ENCODE results near the gene MSANTD3.
A peak's percentile ranks its signal among the peaks of the same experiment; 100 is the strongest.

MSANTD3 gene

DNA sequence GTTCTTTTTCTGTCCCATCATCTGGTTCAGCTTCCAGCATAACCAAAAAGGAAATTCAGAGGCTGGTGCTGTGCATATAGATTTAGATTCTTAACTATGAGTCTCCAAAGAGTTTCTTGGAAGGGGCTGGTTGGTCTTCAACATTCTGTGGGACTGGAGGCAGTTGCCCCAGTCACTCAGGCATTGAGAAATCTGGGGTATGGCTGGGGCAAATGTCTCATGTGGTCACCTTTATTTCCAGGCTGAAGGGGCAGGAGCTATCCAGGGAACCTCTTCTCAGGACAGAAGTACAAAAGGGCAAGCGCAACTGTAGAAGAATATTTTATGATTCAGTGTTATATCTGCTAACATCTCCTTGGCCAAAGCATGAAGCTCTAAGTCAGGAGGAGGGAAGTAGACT lies 30.6 kb downstream of the MSANTD3 start:
- Histone ChIP-seq H3K9ac (ENCODE audit: low read depth in 1 of 2, low read length in 2 of 2) (no peak overlapping the region), H3K27me3 (ENCODE audit: control insufficient read depth in 2 of 2, insufficient read depth in 2 of 2, low read length in 2 of 2) (no peaks in the 10 kb centered on the region), H3K4me1 (ENCODE audit: control insufficient read depth in 2 of 2, insufficient read depth in 2 of 2, low read length in 2 of 2) (no peaks in the 10 kb centered on the region), H3K36me3 (ENCODE audit: control insufficient read depth in 2 of 2, insufficient read depth in 2 of 2, low read length in 2 of 2) (no peaks in the 10 kb centered on the region), H3K9me3 (ENCODE audit: control insufficient read depth in 2 of 2, low read length in 2 of 2) (no peaks in the 10 kb centered on the region), H3K27ac (ENCODE audit: low read depth in 2 of 2, low read length in 2 of 2) (no peak overlapping the region), H3K4me3 (ENCODE audit: low read length in 2 of 2) (no peak overlapping the region)

DNA sequence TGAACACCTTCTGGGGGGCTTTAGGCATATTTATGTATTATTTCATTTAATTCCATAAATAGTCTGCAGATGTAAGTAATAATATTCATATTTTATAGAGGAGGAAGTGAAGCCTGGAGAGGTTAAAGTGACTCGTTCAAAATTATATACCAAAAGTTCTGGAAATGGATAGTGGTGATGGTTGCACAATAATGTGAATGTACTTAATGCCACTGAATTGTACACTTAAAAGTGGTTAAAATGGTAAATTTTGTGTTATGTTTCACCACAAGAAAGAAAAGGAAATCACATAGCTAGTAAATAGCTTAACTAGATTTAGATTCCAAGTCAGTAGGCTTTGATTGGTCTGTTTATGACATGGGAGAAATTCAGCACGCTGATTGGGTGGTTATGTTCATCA lies 33.0 kb downstream of the MSANTD3 start:
- H3K27ac ChIP-seq (ENCODE audit: low read depth in 2 of 2, low read length in 2 of 2) = no peak overlapping the region
- no peaks in the 10 kb centered on the region for H3K36me3 ChIP-seq (ENCODE audit: control insufficient read depth in 2 of 2, insufficient read depth in 2 of 2, low read length in 2 of 2)
- H3K4me3 ChIP-seq (ENCODE audit: low read length in 2 of 2) = no peak overlapping the region
- no peaks in the 10 kb centered on the region for H3K27me3 ChIP-seq (ENCODE audit: control insufficient read depth in 2 of 2, insufficient read depth in 2 of 2, low read length in 2 of 2)
- H3K9ac ChIP-seq (ENCODE audit: low read depth in 1 of 2, low read length in 2 of 2) = no peak overlapping the region
- no peaks in the 10 kb centered on the region for H3K4me1 ChIP-seq (ENCODE audit: control insufficient read depth in 2 of 2, insufficient read depth in 2 of 2, low read length in 2 of 2)
- no peaks in the 10 kb centered on the region for H3K9me3 ChIP-seq (ENCODE audit: control insufficient read depth in 2 of 2, low read length in 2 of 2)

DNA sequence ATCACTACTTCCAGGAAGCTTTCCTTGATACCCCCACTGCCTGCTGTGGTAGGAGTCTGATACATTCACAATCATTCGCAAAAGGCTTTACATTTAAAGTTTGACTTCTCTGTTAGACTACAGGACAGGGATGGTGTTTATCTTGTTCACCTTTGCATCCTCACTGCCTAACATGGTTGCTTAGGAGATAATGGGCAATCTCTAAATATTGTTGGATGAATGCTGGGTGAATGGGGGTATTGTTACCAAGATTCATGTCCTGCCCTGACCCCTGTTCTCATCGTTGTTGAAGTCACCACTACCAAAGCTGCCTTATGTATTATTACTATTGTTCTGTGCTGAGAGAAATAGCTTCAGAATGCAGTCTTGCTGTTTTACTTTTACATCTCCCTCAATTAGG lies 38.3 kb downstream of the MSANTD3 start:
- H3K4me3 ChIP-seq (ENCODE audit: low read length in 2 of 2) = no peak overlapping the region
- no peak overlapping the region for H3K27ac ChIP-seq (ENCODE audit: low read depth in 2 of 2, low read length in 2 of 2)
- no peak overlapping the region for H3K9ac ChIP-seq (ENCODE audit: low read depth in 1 of 2, low read length in 2 of 2)
- no peaks in the 10 kb centered on the region for H3K27me3 ChIP-seq (ENCODE audit: control insufficient read depth in 2 of 2, insufficient read depth in 2 of 2, low read length in 2 of 2)
- no peaks in the 10 kb centered on the region for H3K9me3 ChIP-seq (ENCODE audit: control insufficient read depth in 2 of 2, low read length in 2 of 2)
- no peaks in the 10 kb centered on the region for H3K4me1 ChIP-seq (ENCODE audit: control insufficient read depth in 2 of 2, insufficient read depth in 2 of 2, low read length in 2 of 2)
- H3K36me3 ChIP-seq (ENCODE audit: control insufficient read depth in 2 of 2, insufficient read depth in 2 of 2, low read length in 2 of 2) = no peaks in the 10 kb centered on the region

DNA sequence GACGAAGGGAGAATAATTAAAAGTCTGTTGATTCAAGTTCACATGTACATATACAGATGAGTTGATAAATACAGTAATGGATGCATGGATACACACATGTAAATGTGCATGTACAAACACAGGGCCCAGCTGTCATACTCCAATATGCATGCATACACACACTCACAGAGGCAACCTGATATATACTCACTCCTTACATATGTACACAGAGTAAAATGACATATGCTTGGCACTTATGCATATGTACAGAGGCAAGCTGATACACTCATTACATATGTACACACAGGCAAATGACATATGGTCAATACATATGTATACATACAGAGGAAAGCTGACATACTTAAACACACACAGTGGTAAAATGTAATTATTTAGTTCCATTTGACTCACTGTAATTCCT lies 38.8 kb downstream of the MSANTD3 start:
- no peak overlapping the region for H3K27ac ChIP-seq (ENCODE audit: low read depth in 2 of 2, low read length in 2 of 2)

DNA sequence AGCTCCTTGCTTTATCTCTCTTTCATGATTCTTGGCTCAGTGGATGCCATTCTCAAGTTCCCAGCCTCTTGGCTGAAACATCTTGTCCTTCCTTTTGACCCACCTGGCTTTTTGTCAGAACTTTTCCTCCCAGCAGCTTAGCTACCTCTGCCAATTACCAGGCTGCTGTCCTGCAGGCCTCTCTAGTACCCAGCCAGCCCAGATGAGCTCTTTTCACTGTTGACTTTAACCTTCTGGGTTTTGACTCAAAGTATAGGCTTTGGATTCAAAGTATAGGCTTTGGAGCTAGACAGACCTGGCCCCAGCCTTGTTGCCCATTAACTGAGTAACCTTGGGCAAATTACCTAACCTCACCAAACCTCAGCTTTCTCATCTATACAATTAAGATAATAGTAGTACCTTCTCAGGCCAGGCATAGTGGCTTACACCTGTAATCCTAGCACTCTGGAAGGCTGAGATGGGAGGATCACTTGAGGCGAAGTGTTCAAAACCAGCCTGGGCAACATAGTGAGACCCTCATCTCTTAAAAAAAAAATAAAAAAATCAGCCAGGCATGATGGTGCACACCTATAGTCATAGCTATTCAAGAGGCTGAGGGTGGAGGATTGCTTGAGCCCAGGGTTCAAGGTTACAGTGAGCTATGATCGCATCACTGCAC lies 39.4 kb downstream of the MSANTD3 start:
- no peaks in the 10 kb centered on the region for H3K4me1 ChIP-seq (ENCODE audit: control insufficient read depth in 2 of 2, insufficient read depth in 2 of 2, low read length in 2 of 2)
- H3K27me3 ChIP-seq (ENCODE audit: control insufficient read depth in 2 of 2, insufficient read depth in 2 of 2, low read length in 2 of 2) = no peaks in the 10 kb centered on the region
- no peak overlapping the region for H3K9ac ChIP-seq (ENCODE audit: low read depth in 1 of 2, low read length in 2 of 2)
- no peak overlapping the region for H3K27ac ChIP-seq (ENCODE audit: low read depth in 2 of 2, low read length in 2 of 2)
- H3K36me3 ChIP-seq (ENCODE audit: control insufficient read depth in 2 of 2, insufficient read depth in 2 of 2, low read length in 2 of 2) = no peaks in the 10 kb centered on the region
- H3K9me3 ChIP-seq (ENCODE audit: control insufficient read depth in 2 of 2, low read length in 2 of 2) = no peaks in the 10 kb centered on the region
- no peak overlapping the region for H3K4me3 ChIP-seq (ENCODE audit: low read length in 2 of 2)

More for the DNA sequence above, 38.8 kb downstream of the MSANTD3 start:
- Histone ChIP-seq H3K36me3 (ENCODE audit: control insufficient read depth in 2 of 2, insufficient read depth in 2 of 2, low read length in 2 of 2) (no peaks in the 10 kb centered on the region), H3K4me1 (ENCODE audit: control insufficient read depth in 2 of 2, insufficient read depth in 2 of 2, low read length in 2 of 2) (no peaks in the 10 kb centered on the region), H3K4me3 (ENCODE audit: low read length in 2 of 2) (no peak overlapping the region), H3K9me3 (ENCODE audit: control insufficient read depth in 2 of 2, low read length in 2 of 2) (no peaks in the 10 kb centered on the region), H3K27me3 (ENCODE audit: control insufficient read depth in 2 of 2, insufficient read depth in 2 of 2, low read length in 2 of 2) (no peaks in the 10 kb centered on the region), H3K9ac (ENCODE audit: low read depth in 1 of 2, low read length in 2 of 2) (no peak overlapping the region)

DNA sequence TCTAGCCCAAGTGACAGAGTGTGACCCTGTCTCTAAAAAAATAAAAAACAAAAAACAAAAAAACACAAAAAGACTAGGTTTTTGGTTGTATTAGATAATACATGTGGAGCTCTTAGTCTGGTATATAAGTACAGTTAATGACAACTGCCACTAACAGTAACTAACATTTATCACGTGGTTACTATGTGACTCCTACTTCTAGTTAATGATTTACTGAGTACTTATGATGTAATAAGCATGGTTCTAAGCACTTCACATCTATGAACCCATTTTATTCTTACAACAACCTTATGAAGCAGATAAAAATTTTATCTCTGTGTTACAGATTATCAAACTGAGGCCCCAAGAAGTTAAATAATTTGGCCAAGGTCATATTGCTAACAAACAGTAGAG lies 39.9 kb downstream of the MSANTD3 start:
- no peak overlapping the region for H3K4me3 ChIP-seq (ENCODE audit: low read length in 2 of 2)
- no peaks in the 10 kb centered on the region for H3K27me3 ChIP-seq (ENCODE audit: control insufficient read depth in 2 of 2, insufficient read depth in 2 of 2, low read length in 2 of 2)
- H3K4me1 ChIP-seq (ENCODE audit: control insufficient read depth in 2 of 2, insufficient read depth in 2 of 2, low read length in 2 of 2) = no peaks in the 10 kb centered on the region
- no peak overlapping the region for H3K27ac ChIP-seq (ENCODE audit: low read depth in 2 of 2, low read length in 2 of 2)
- no peaks in the 10 kb centered on the region for H3K9me3 ChIP-seq (ENCODE audit: control insufficient read depth in 2 of 2, low read length in 2 of 2)
- H3K36me3 ChIP-seq (ENCODE audit: control insufficient read depth in 2 of 2, insufficient read depth in 2 of 2, low read length in 2 of 2) = no peaks in the 10 kb centered on the region
- H3K9ac ChIP-seq (ENCODE audit: low read depth in 1 of 2, low read length in 2 of 2) = no peak overlapping the region

DNA sequence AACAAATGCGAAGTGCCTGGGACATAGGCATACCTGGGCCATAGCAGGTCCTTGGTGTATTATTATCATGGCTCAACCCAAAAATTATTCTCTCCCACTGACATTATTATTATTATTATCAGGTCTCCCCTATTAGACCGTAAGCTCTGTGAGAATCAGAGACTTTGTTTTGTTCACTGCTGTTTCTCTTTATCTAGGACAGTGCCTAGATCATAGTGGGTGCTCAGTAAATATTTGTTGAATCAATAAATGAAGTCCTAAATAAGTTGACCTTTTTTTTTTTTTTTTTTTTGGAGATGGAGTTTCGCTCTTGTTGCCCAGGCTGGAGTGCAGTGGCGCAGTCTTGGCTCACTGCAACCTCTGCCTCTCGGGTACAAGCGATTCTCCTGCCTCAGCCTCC lies 41.1 kb downstream of the MSANTD3 start:
- peaks cover 0 to 6% of the 10 kb centered on the region in 2 donors for H3K27me3 ChIP-seq (ENCODE audit: control insufficient read depth in 2 of 2, insufficient read depth in 2 of 2, low read length in 2 of 2)
- no peak overlapping the region for H3K4me3 ChIP-seq (ENCODE audit: low read length in 2 of 2)
- H3K4me1 ChIP-seq (ENCODE audit: control insufficient read depth in 2 of 2, insufficient read depth in 2 of 2, low read length in 2 of 2) = no peaks in the 10 kb centered on the region
- H3K36me3 ChIP-seq (ENCODE audit: control insufficient read depth in 2 of 2, insufficient read depth in 2 of 2, low read length in 2 of 2) = no peaks in the 10 kb centered on the region
- no peak overlapping the region for H3K9ac ChIP-seq (ENCODE audit: low read depth in 1 of 2, low read length in 2 of 2)
- no peak overlapping the region for H3K27ac ChIP-seq (ENCODE audit: low read depth in 2 of 2, low read length in 2 of 2)
- no peaks in the 10 kb centered on the region for H3K9me3 ChIP-seq (ENCODE audit: control insufficient read depth in 2 of 2, low read length in 2 of 2)

DNA sequence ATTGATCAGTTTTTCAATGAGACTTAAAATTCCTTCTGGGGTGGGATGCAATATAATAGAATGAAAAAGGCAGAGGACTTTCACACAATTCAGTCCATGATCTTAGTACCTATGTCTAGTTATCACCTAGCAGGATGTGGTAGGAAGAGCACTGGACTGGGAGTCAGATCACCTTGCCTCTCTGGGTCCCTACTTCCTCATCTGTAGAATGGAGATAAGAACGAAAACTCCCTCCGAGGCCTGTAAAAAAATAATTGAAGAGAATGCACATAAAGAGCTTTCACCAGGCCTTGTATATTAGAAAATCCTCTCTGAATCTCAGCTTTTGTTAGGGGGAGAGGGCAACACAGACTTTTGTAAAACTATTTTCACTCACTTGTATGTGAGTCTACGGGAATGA lies 45.3 kb downstream of the MSANTD3 start:
- H3K36me3 ChIP-seq (ENCODE audit: control insufficient read depth in 2 of 2, insufficient read depth in 2 of 2, low read length in 2 of 2) = no peaks in the 10 kb centered on the region
- H3K27ac ChIP-seq (ENCODE audit: low read depth in 2 of 2, low read length in 2 of 2) = no peak overlapping the region
- H3K9me3 ChIP-seq (ENCODE audit: control insufficient read depth in 2 of 2, low read length in 2 of 2) = no peaks in the 10 kb centered on the region
- peaks cover 5 to 10% of the 10 kb centered on the region in 2 donors for H3K27me3 ChIP-seq (ENCODE audit: control insufficient read depth in 2 of 2, insufficient read depth in 2 of 2, low read length in 2 of 2)
- H3K4me1 ChIP-seq (ENCODE audit: control insufficient read depth in 2 of 2, insufficient read depth in 2 of 2, low read length in 2 of 2) = no peaks in the 10 kb centered on the region
- peak overlapping the region in 1 of 2 donors; percentile 41 for H3K4me3 ChIP-seq (ENCODE audit: low read length in 2 of 2)
- no peak overlapping the region for H3K9ac ChIP-seq (ENCODE audit: low read depth in 1 of 2, low read length in 2 of 2)

DNA sequence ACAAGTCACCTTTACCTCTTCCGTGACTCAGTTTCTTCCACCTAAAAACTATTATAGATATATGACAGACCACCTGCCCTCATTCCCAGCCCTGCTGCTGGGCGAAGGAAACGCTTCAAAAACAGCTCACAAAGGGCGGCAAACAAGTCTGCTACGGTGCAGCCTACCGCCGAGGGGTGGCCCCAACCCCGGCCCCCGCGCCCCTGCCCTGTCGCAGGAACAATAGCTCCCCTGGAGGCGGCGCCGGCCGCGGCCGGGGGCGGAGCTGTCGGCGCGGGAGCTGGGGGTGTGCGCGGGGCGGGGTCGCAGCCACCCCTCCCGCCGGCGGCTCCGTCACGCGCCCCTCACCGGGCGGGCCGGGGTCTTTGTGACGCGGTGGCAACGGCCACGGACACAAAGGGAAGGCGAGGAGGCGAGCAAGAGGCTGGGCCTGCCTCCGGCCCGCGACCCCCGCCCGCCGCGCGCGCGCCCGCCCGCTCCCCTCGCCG lies 45.9 kb downstream of the MSANTD3 start, which contains the start of gene TMEFF1:
Gene TMEFF1 (plus strand): TSS at position 362 of the 488 bp plus-strand sequence. CDS start 396 bp downstream, outside the sequence.
- H3K9ac ChIP-seq (ENCODE audit: low read depth in 1 of 2, low read length in 2 of 2) = no peak within 1 kb of the TSS
- no peaks in the 10 kb centered on the region for H3K36me3 ChIP-seq (ENCODE audit: control insufficient read depth in 2 of 2, insufficient read depth in 2 of 2, low read length in 2 of 2)
- peak within 1 kb of the TSS; percentile 41 to 58 for H3K4me3 ChIP-seq (ENCODE audit: low read length in 2 of 2)
- peaks cover 5 to 10% of the 10 kb centered on the region in 2 donors for H3K27me3 ChIP-seq (ENCODE audit: control insufficient read depth in 2 of 2, insufficient read depth in 2 of 2, low read length in 2 of 2)
- H3K4me1 ChIP-seq (ENCODE audit: control insufficient read depth in 2 of 2, insufficient read depth in 2 of 2, low read length in 2 of 2) = no peaks in the 10 kb centered on the region
- H3K27ac ChIP-seq (ENCODE audit: low read depth in 2 of 2, low read length in 2 of 2) = no peak within 1 kb of the TSS
- H3K9me3 ChIP-seq (ENCODE audit: control insufficient read depth in 2 of 2, low read length in 2 of 2) = no peaks in the 10 kb centered on the region

DNA sequence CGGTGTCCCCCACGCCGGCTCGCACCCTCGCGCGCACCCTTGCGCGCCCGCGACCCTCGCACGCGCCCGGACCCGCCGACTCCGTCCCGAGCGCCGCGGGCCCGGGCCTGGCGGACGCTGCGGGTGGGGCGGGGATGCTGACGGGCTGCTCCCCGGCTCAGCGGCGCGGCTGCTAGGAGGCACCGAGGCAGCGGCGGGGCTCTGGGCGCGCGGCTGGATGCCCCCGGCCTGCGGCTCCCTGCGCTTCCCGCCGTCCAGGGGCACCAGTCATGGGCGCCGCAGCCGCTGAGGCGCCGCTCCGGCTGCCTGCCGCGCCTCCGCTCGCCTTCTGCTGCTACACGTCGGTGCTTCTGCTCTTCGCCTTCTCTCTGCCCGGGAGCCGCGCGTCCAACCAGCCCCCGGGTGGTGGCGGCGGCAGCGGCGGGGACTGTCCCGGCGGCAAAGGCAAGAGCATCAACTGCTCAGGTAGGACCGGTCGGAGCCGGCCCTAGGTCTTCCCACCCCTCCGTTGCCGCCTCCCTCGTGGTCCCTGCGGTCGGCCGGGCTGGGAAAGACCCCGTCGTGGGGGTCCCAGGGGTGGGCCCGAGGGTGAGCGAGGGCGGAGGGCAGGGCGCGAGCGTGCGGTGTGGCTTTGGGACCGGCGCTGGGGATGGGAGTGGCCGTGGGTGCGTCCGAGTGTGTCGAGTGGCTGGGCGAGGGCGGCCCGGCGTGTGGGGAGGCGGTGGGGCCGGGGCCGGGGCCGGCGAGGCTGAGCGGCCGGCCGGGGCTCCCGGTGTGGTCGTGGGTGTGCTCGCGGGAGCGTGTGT lies 46.5 kb downstream of the MSANTD3 start:
- H3K36me3 ChIP-seq (ENCODE audit: control insufficient read depth in 2 of 2, insufficient read depth in 2 of 2, low read length in 2 of 2) = no peaks in the 10 kb centered on the region
- peak overlapping the region; percentile 41 to 58 for H3K4me3 ChIP-seq (ENCODE audit: low read length in 2 of 2)
- H3K9me3 ChIP-seq (ENCODE audit: control insufficient read depth in 2 of 2, low read length in 2 of 2) = no peaks in the 10 kb centered on the region
- no peak overlapping the region for H3K27ac ChIP-seq (ENCODE audit: low read depth in 2 of 2, low read length in 2 of 2)
- H3K27me3 ChIP-seq (ENCODE audit: control insufficient read depth in 2 of 2, insufficient read depth in 2 of 2, low read length in 2 of 2) = peaks cover 5 to 10% of the 10 kb centered on the region in 2 donors
- H3K4me1 ChIP-seq (ENCODE audit: control insufficient read depth in 2 of 2, insufficient read depth in 2 of 2, low read length in 2 of 2) = no peaks in the 10 kb centered on the region
- H3K9ac ChIP-seq (ENCODE audit: low read depth in 1 of 2, low read length in 2 of 2) = no peak overlapping the region

Measured in mucosa of rectum (tissue), 2 donors.